Vagina (tissue), 2 donors: ENCODE results near the gene RPSA. TPM values are rescaled to one million over a fixed set of nuclear protein-coding genes. Genes with fewer than 3 reads are reported as not detected.

Source experiments
- DNase-seq, 2 donors: peaks; one replicate each; pipeline ENCODE4 v3.0.0-alpha.2; 2017; ENCODE audit errors: extremely low spot score in 2 of 2
- H3K27ac ChIP-seq: fragments of 200-600 bp; sonication (generic); one replicate; pipeline ENCODE4 v1.5.1; 2019
- H3K27me3 ChIP-seq: fragments of 200-600 bp; sonication (generic); one replicate; pipeline ENCODE4 v1.5.1; 2019
- H3K36me3 ChIP-seq, 2 donors: fragments of 200-600 bp; sonication (generic); one replicate each; pipeline ENCODE4 v1.5.1; 2017 to 2019
- H3K4me1 ChIP-seq: fragments of 200-600 bp; sonication (generic); one replicate; pipeline ENCODE4 v1.5.1; 2019
- H3K4me3 ChIP-seq, 2 donors: fragments of 200-600 bp; sonication (generic); 1 replicate in 1 of 2; 2 replicates in 1 of 2; pipeline ENCODE4 v1.5.1; 2016 to 2019
- H3K9me3 ChIP-seq: fragments of 200-600 bp; sonication (generic); one replicate; pipeline ENCODE4 v1.5.1; 2019
- CTCF ChIP-seq, 3 experiments: fragments of 450-650 bp in 2 of 3; fragments of 200-600 bp in 1 of 3; sonication (generic) in 1 of 3; IDR thresholded peaks; one replicate each; pipeline ENCODE4 v1.5.1; 2017 to 2019; ENCODE audit warnings: antibody characterized with exemption in 3 of 3, mild to moderate bottlenecking in 2 of 3, moderate library complexity in 2 of 3
- POLR2A ChIP-seq, 2 donors: fragments of 450-650 bp; IDR thresholded peaks; one replicate each; pipeline ENCODE4 v1.6.1; 2017; ENCODE audit warnings: antibody characterized with exemption in 2 of 2, mild to moderate bottlenecking in 2 of 2, moderate library complexity in 2 of 2
- POLR2AphosphoS5 ChIP-seq, 2 donors: sonication (generic); formaldehyde crosslinking; IDR thresholded peaks; one replicate each; pipeline ENCODE4 v1.9.0; 2017; ENCODE audit warnings: antibody characterized with exemption in 2 of 2, mild to moderate bottlenecking in 2 of 2, low read depth in 1 of 2; ENCODE audit not compliant: insufficient read depth in 1 of 2
- intact Hi-C: fragments of 100-400 bp; cut with DNase I; formaldehyde crosslinking; loops from one replicate; pipeline ENCODE4 v1.15.1; 2023
- total RNA-seq: library from RNA; depleted of rRNA; stranded (reverse); fragments of >200 nt; gene quantifications from one replicate; pipeline ENCODE4 v1.2.3, GENCODE V29; 2016

Gene RPSA
- total RNA-seq, 1 donor from 2014 or later = 1,049 TPM

- H3K36me3 ChIP-seq = peaks cover 0 to 44% of the 10 kb centered on the region in 2 donors
- no peak for DNase-seq
- no peaks in the 10 kb centered on the region for H3K27me3 ChIP-seq
- no peaks in the 10 kb centered on the region for H3K9me3 ChIP-seq
- peaks cover 32% of the 10 kb centered on the region for H3K4me1 ChIP-seq
- peak overlapping the region; percentile 67 to 70 for H3K4me3 ChIP-seq
- H3K27ac ChIP-seq = no peak overlapping the region
- TF ChIP-seq POLR2AphosphoS5 (IDR thresholded peaks at IDR 0.05; ENCODE audit: insufficient read depth in 1 of 2, low read depth in 1 of 2) (no peak), POLR2A (IDR thresholded peaks at IDR 0.05) (no peak), CTCF (IDR thresholded peaks at IDR 0.05) (no peak)
- intact Hi-C loops = no loop called here
These were observed 1.4 kb downstream of the RPSA start for GRCh38 chr3:39407773-39408492.

GRCh38 chr3:39408493-39409372 is 2.2 kb downstream of the RPSA start:
- DNase-seq = no peak
- peaks cover 32% of the 10 kb centered on the region for H3K4me1 ChIP-seq
- no peak overlapping the region for H3K27ac ChIP-seq
- intact Hi-C loops = no loop called here
- no peaks in the 10 kb centered on the region for H3K9me3 ChIP-seq
- no peak overlapping the region for H3K4me3 ChIP-seq
- H3K36me3 ChIP-seq = peaks cover 0 to 52% of the 10 kb centered on the region in 2 donors
- H3K27me3 ChIP-seq = no peaks in the 10 kb centered on the region
- TF ChIP-seq CTCF (IDR thresholded peaks at IDR 0.05) (no peak), POLR2AphosphoS5 (IDR thresholded peaks at IDR 0.05; ENCODE audit: insufficient read depth in 1 of 2, low read depth in 1 of 2) (no peak), POLR2A (IDR thresholded peaks at IDR 0.05) (no peak)

GRCh38 chr3:39409514-39410136 is 3.1 kb downstream of the RPSA start:
- no peak for DNase-seq
- TF ChIP-seq POLR2A (IDR thresholded peaks at IDR 0.05) = no peak
- TF ChIP-seq POLR2AphosphoS5 (IDR thresholded peaks at IDR 0.05; ENCODE audit: insufficient read depth in 1 of 2, low read depth in 1 of 2) = no peak
- no peak for TF ChIP-seq CTCF (IDR thresholded peaks at IDR 0.05)
- Histone ChIP-seq H3K4me3 (no peak overlapping the region), H3K27me3 (no peaks in the 10 kb centered on the region), H3K4me1 (peaks cover 32% of the 10 kb centered on the region), H3K9me3 (no peaks in the 10 kb centered on the region), H3K27ac (no peak overlapping the region), H3K36me3 (peaks cover 0 to 58% of the 10 kb centered on the region in 2 donors)
- intact Hi-C loops = no loop called here

- Histone ChIP-seq H3K27me3 (no peaks in the 10 kb centered on the region), H3K4me3 (no peak overlapping the region), H3K27ac (no peak overlapping the region), H3K4me1 (peaks cover 29% of the 10 kb centered on the region), H3K9me3 (no peaks in the 10 kb centered on the region), H3K36me3 (peaks cover 0 to 58% of the 10 kb centered on the region in 2 donors)
- no peak for DNase-seq
- TF ChIP-seq POLR2A (IDR thresholded peaks at IDR 0.05) (no peak), CTCF (IDR thresholded peaks at IDR 0.05) (no peak), POLR2AphosphoS5 (IDR thresholded peaks at IDR 0.05; ENCODE audit: insufficient read depth in 1 of 2, low read depth in 1 of 2) (no peak)
- intact Hi-C loops = no loop called here
These were observed 4.4 kb downstream of the RPSA start for GRCh38 chr3:39410893-39411292.
